NT2/D1 (cell line): Measurements from ENCODE around the gene COQ10A.

Source experiments
- YY1 ChIP-seq: IDR thresholded peaks from 2 replicates; pipeline ENCODE4 v1.6.1; 2011; ENCODE audit not compliant: insufficient read length, insufficient read depth
- ZNF274 ChIP-seq: IDR thresholded peaks from 2 replicates; pipeline ENCODE4 v1.6.1; 2011; ENCODE audit warnings: mild to moderate bottlenecking, low read depth, low read length

DNA sequence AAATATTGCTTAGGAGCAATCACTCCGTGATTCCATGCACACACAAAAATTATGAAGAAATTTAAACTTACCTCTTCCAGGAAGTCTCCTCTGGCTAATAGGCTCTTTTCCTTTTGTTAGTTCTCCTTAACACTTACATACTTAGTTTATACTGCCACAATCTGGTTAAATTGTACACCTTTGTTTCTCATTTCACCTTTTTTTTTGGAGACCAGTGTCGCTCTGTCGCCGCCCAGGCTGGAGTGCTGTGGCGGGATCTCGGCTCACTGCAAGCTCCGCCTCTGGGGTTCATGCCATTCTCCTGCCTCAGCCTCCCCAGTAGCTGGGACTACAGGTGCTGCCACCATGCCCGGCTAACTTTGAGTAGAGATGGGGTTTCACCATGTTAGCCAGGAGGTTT, 6.4 kb upstream of the COQ10A start:
- TF ChIP-seq YY1: no peak
- TF ChIP-seq ZNF274: no peak
